Loucy (cell line): ENCODE data around the gene EEPD1.

Source experiments
- H2AFZ ChIP-seq: fragments of 200-600 bp; sonication (generic); 2 replicates; pipeline ENCODE4 v1.6.0; 2016; ENCODE audit warnings: antibody characterized with exemption, mild to moderate bottlenecking, low read length, moderate library complexity
- H3F3A ChIP-seq: fragments of 200-600 bp; 2 replicates; pipeline ENCODE4 v1.6.0; 2016; ENCODE audit warnings: antibody characterized with exemption, low read depth, mild to moderate bottlenecking
- H3K27me3 ChIP-seq: fragments of 200-600 bp; sonication (generic); 2 replicates; pipeline ENCODE4 v1.6.1; 2014; ENCODE audit warnings: low read length, mild to moderate bottlenecking; ENCODE audit not compliant: insufficient read depth, poor library complexity, severe bottlenecking
- H3K36me3 ChIP-seq: fragments of 200-600 bp; sonication (generic); 2 replicates; pipeline ENCODE4 v1.6.1; 2016; ENCODE audit warnings: low read length; ENCODE audit not compliant: insufficient read depth
- H3K4me1 ChIP-seq: fragments of 200-600 bp; sonication (generic); 2 replicates; pipeline ENCODE4 v1.5.1; 2014; ENCODE audit warnings: low read length, mild to moderate bottlenecking; ENCODE audit not compliant: insufficient read depth, poor library complexity, severe bottlenecking
- H3K4me2 ChIP-seq: fragments of 200-600 bp; sonication (generic); 2 replicates; pipeline ENCODE4 v1.6.0; 2014; ENCODE audit warnings: antibody characterized with exemption, low read length, low read depth, mild to moderate bottlenecking; ENCODE audit not compliant: poor library complexity, severe bottlenecking
- H3K4me3 ChIP-seq: fragments of 200-600 bp; sonication (generic); 2 replicates; pipeline ENCODE4 v1.5.1; 2014; ENCODE audit warnings: low read length, mild to moderate bottlenecking, mixed read lengths; ENCODE audit not compliant: poor library complexity, severe bottlenecking
- H3K79me2 ChIP-seq: fragments of 200-600 bp; sonication (generic); 2 replicates; pipeline ENCODE4 v1.6.1; 2014; ENCODE audit warnings: low read length; ENCODE audit not compliant: insufficient read depth
- H3K9ac ChIP-seq: fragments of 200-600 bp; sonication (generic); 2 replicates; pipeline ENCODE4 v1.6.0; 2014; ENCODE audit warnings: mild to moderate bottlenecking, low read depth, low read length, moderate library complexity; ENCODE audit not compliant: poor library complexity, severe bottlenecking
- H3K9me2 ChIP-seq: fragments of 200-600 bp; sonication (generic); replicated peaks from 2 replicates; pipeline ENCODE4 v1.6.1; 2016; ENCODE audit warnings: low read depth, low read length, mixed read lengths
- H3K9me3 ChIP-seq: fragments of 200-600 bp; sonication (generic); 2 replicates; pipeline ENCODE4 v1.6.1; 2014; ENCODE audit warnings: mild to moderate bottlenecking, antibody characterized with exemption, low read length, low read depth; ENCODE audit not compliant: insufficient read depth
- H4K20me1 ChIP-seq: fragments of 200-600 bp; sonication (generic); 2 replicates; pipeline ENCODE4 v1.6.0; 2014; ENCODE audit warnings: antibody characterized with exemption, low read length, mild to moderate bottlenecking; ENCODE audit not compliant: insufficient read depth, poor library complexity, severe bottlenecking
- CTCF ChIP-seq: fragments of 200-600 bp; sonication (generic); conservative IDR thresholded peaks from 2 replicates; pipeline ENCODE4 v1.5.1; 2014; ENCODE audit warnings: mild to moderate bottlenecking, antibody characterized with exemption, low read length
- EZH2phosphoT487 ChIP-seq: fragments of 200-600 bp; IDR thresholded peaks from 2 replicates; pipeline ENCODE4 v1.6.1; 2018; ENCODE audit warnings: antibody characterized with exemption, mild to moderate bottlenecking, moderate library complexity, borderline replicate concordance

The EEPD1 gene

GRCh38 chr7:36276428-36277248 is 123.6 kb downstream of the EEPD1 start:
- Histone ChIP-seq H3K9me2 (no peaks in the 10 kb centered on the region), H4K20me1 (no peaks in the 10 kb centered on the region), H3K79me2 (no peaks in the 10 kb centered on the region), H3K4me1 (peaks cover 36% of the 10 kb centered on the region), H2AFZ (no peak overlapping the region), H3K36me3 (no peaks in the 10 kb centered on the region), H3K27me3 (no peaks in the 10 kb centered on the region), H3K9ac (no peak overlapping the region), H3K4me3 (no peak overlapping the region), H3F3A (no peaks in the 10 kb centered on the region), H3K9me3 (no peaks in the 10 kb centered on the region), H3K4me2 (no peak overlapping the region)
- TF ChIP-seq CTCF (no peak), EZH2phosphoT487 (no peak)

GRCh38 chr7:36277249-36277542 is 124.1 kb downstream of the EEPD1 start:
- TF ChIP-seq EZH2phosphoT487 (no peak), CTCF (no peak)
- peaks cover 40% of the 10 kb centered on the region for H3K4me1 ChIP-seq

GRCh38 chr7:36278069-36278619 is 125.1 kb downstream of the EEPD1 start:
- Histone ChIP-seq H3K27me3 (no peaks in the 10 kb centered on the region), H3F3A (0 out of 2 replicates have a peak, but pooled peaks cover 8% of the 10 kb centered on the region), H3K79me2 (no peaks in the 10 kb centered on the region), H2AFZ (no peak overlapping the region), H3K9me3 (no peaks in the 10 kb centered on the region), H4K20me1 (no peaks in the 10 kb centered on the region), H3K36me3 (no peaks in the 10 kb centered on the region), H3K4me3 (no peak overlapping the region), H3K4me1 (peaks cover 40% of the 10 kb centered on the region), H3K9me2 (no peaks in the 10 kb centered on the region), H3K9ac (no peak overlapping the region), H3K4me2 (no peak overlapping the region)
- TF ChIP-seq CTCF = no peak
- TF ChIP-seq EZH2phosphoT487 = no peak

More at GRCh38 chr7:36277249-36277542, 124.1 kb downstream of the EEPD1 start:
- H3F3A ChIP-seq = no peaks in the 10 kb centered on the region
- H3K27me3 ChIP-seq = no peaks in the 10 kb centered on the region
- no peaks in the 10 kb centered on the region for H3K9me3 ChIP-seq
- H3K4me2 ChIP-seq = no peak overlapping the region
- no peak overlapping the region for H2AFZ ChIP-seq
- H3K4me3 ChIP-seq = no peak overlapping the region
- H3K9ac ChIP-seq = no peak overlapping the region
- H3K9me2 ChIP-seq = no peaks in the 10 kb centered on the region
- H3K36me3 ChIP-seq = no peaks in the 10 kb centered on the region
- no peaks in the 10 kb centered on the region for H4K20me1 ChIP-seq
- no peaks in the 10 kb centered on the region for H3K79me2 ChIP-seq
